Astrocyte (in vitro differentiated cells and primary cell): Measurements from ENCODE around the gene RAB22A. TPM values are rescaled to one million over a fixed set of nuclear protein-coding genes. Genes with fewer than 3 reads are reported as not detected.

Experiments
- DNase-seq: peaks from one replicate; pipeline ENCODE4 v3.0.0-alpha.2; 2010; ENCODE audit warnings: low read depth
- FAIRE-seq: peaks from 2 replicates; lab custom pipeline; 2011; peaks lifted over from hg19 to GRCh38; lab: Jason Lieb, UNC
- H2AFZ ChIP-seq: 2 replicates; pipeline ENCODE4 v1.6.0; 2012; ENCODE audit warnings: low read depth, low read length, inconsistent platforms
- H3K27ac ChIP-seq: 2 replicates; pipeline ENCODE4 v1.5.1; 2011; ENCODE audit warnings: low read depth, low read length, inconsistent platforms
- H3K27me3 ChIP-seq: 2 replicates; pipeline ENCODE4 v1.6.0; 2011; ENCODE audit warnings: low read length, inconsistent platforms; ENCODE audit not compliant: insufficient read depth
- H3K36me3 ChIP-seq: 2 replicates; pipeline ENCODE4 v1.5.1; 2011; ENCODE audit warnings: low read length, inconsistent platforms; ENCODE audit not compliant: insufficient read depth
- H3K4me1 ChIP-seq: 2 replicates; pipeline ENCODE4 v1.5.1; 2011; ENCODE audit warnings: low read length, inconsistent platforms; ENCODE audit not compliant: insufficient read depth
- H3K4me2 ChIP-seq: 2 replicates; pipeline ENCODE4 v1.6.0; 2012; ENCODE audit warnings: low read length, inconsistent platforms
- H3K4me3 ChIP-seq: 2 replicates; pipeline ENCODE4 v1.5.1; 2011; ENCODE audit warnings: low read depth, mild to moderate bottlenecking, low read length, inconsistent platforms; ENCODE audit not compliant: insufficient read depth
- H3K79me2 ChIP-seq: 2 replicates; pipeline ENCODE4 v1.6.0; 2012; ENCODE audit warnings: mild to moderate bottlenecking, low read length, inconsistent platforms; ENCODE audit not compliant: insufficient read depth
- H3K9ac ChIP-seq: 2 replicates; pipeline ENCODE4 v1.6.0; 2012; ENCODE audit warnings: mild to moderate bottlenecking, low read length, inconsistent platforms
- H3K9me3 ChIP-seq: 2 replicates; pipeline ENCODE4 v1.5.1; 2012; ENCODE audit warnings: low read depth, mild to moderate bottlenecking, low read length, inconsistent platforms; ENCODE audit not compliant: insufficient read depth
- H4K20me1 ChIP-seq: 2 replicates; pipeline ENCODE4 v1.6.0; 2012; ENCODE audit warnings: low read length, inconsistent platforms; ENCODE audit not compliant: insufficient read depth
- H3K27ac Mint-ChIP-seq: one replicate; pipeline ENCODE4 v1.8.0; 2021; ENCODE audit warnings: mild to moderate bottlenecking, mixed read lengths; ENCODE audit not compliant: unreplicated experiment
- H3K27me3 Mint-ChIP-seq: one replicate; pipeline ENCODE4 v1.8.0; 2021; ENCODE audit warnings: low read depth, mixed read lengths; ENCODE audit not compliant: unreplicated experiment
- H3K36me3 Mint-ChIP-seq: one replicate; pipeline ENCODE4 v1.8.0; 2021; ENCODE audit warnings: low read depth, mixed read lengths; ENCODE audit not compliant: unreplicated experiment
- H3K4me1 Mint-ChIP-seq: one replicate; pipeline ENCODE4 v1.8.0; 2021; ENCODE audit warnings: low read depth, mixed read lengths; ENCODE audit not compliant: unreplicated experiment
- H3K4me3 Mint-ChIP-seq: one replicate; pipeline ENCODE4 v1.8.0; 2021; ENCODE audit warnings: mild to moderate bottlenecking, moderate library complexity, mixed read lengths; ENCODE audit not compliant: unreplicated experiment
- H3K9me3 Mint-ChIP-seq: one replicate; pipeline ENCODE4 v1.8.0; 2021; ENCODE audit warnings: mild to moderate bottlenecking, mixed read lengths; ENCODE audit not compliant: unreplicated experiment
- CTCF ChIP-seq: IDR thresholded peaks from 2 replicates; pipeline ENCODE4 v1.5.1; 2011; ENCODE audit warnings: low read depth, mild to moderate bottlenecking, inconsistent platforms, low read length, moderate library complexity; ENCODE audit not compliant: insufficient read depth
- EZH2 ChIP-seq: IDR thresholded peaks from 2 replicates; pipeline ENCODE4 v1.6.1; 2012; ENCODE audit warnings: mild to moderate bottlenecking, low read length, inconsistent platforms; ENCODE audit not compliant: insufficient read depth
- total RNA-seq: library from RNA; stranded (reverse); gene quantifications from 2 replicates; pipeline ENCODE4 v1.2.1, GENCODE V29; 2021

Gene RAB22A
- total RNA-seq, 1 donor from 2014 or later = 16.6 TPM

- Mint-ChIP-seq H3K9me3 (no peaks in the 10 kb centered on the region), H3K4me1 (peaks cover 2% of the 10 kb centered on the region), H3K4me3 (no peak overlapping the region), H3K27me3 (no peaks in the 10 kb centered on the region), H3K27ac (no peak overlapping the region), H3K36me3 (peaks cover 10% of the 10 kb centered on the region)
- Histone ChIP-seq H4K20me1 (peaks cover 77% of the 10 kb centered on the region), H3K9me3 (no peaks in the 10 kb centered on the region), H3K4me3 (no peak overlapping the region), H2AFZ (no peak overlapping the region), H3K27me3 (no peaks in the 10 kb centered on the region), H3K79me2 (peaks cover 95% of the 10 kb centered on the region), H3K36me3 (no peaks in the 10 kb centered on the region), H3K4me2 (no peak overlapping the region), H3K9ac (no peak overlapping the region), H3K27ac (no peak overlapping the region), H3K4me1 (no peaks in the 10 kb centered on the region)
- FAIRE-seq (no peak), DNase-seq (no peak)
- TF ChIP-seq EZH2 (no peak), CTCF (no peak)
These were observed 21.2 kb downstream of the RAB22A start for GRCh38 chr20:58330687-58331086.

- Histone ChIP-seq H3K79me2 (peaks cover 92% of the 10 kb centered on the region), H4K20me1 (peaks cover 72% of the 10 kb centered on the region), H3K9ac (no peak overlapping the region), H3K27ac (no peak overlapping the region), H2AFZ (no peak overlapping the region), H3K36me3 (no peaks in the 10 kb centered on the region), H3K4me3 (no peak overlapping the region), H3K27me3 (no peaks in the 10 kb centered on the region), H3K9me3 (no peaks in the 10 kb centered on the region), H3K4me2 (no peak overlapping the region), H3K4me1 (no peaks in the 10 kb centered on the region)
- Mint-ChIP-seq H3K9me3 (no peaks in the 10 kb centered on the region), H3K36me3 (peaks cover 10% of the 10 kb centered on the region), H3K27me3 (no peaks in the 10 kb centered on the region), H3K4me3 (no peak overlapping the region), H3K27ac (no peak overlapping the region), H3K4me1 (peaks cover 2% of the 10 kb centered on the region)
- no peak for TF ChIP-seq CTCF
- TF ChIP-seq EZH2 = no peak
- DNase-seq (no peak), FAIRE-seq (no peak)
These were observed 22.5 kb downstream of the RAB22A start for GRCh38 chr20:58331961-58332551.

GRCh38 chr20:58339741-58340140 is 30.2 kb downstream of the RAB22A start:
- no peak overlapping the region for H3K9ac ChIP-seq
- FAIRE-seq (no peak), DNase-seq (no peak)
- Mint-ChIP-seq H3K4me1 (peaks cover 23% of the 10 kb centered on the region), H3K4me3 (no peak overlapping the region), H3K27ac (no peak overlapping the region), H3K27me3 (no peaks in the 10 kb centered on the region), H3K36me3 (peaks cover 4% of the 10 kb centered on the region), H3K9me3 (no peaks in the 10 kb centered on the region)
- no peaks in the 10 kb centered on the region for H3K36me3 ChIP-seq
- H3K27me3 ChIP-seq = no peaks in the 10 kb centered on the region
- H3K9me3 ChIP-seq = no peaks in the 10 kb centered on the region
- H3K4me3 ChIP-seq = no peak overlapping the region
- no peak overlapping the region for H3K4me2 ChIP-seq
- H4K20me1 ChIP-seq = peaks cover 28% of the 10 kb centered on the region
- no peak overlapping the region for H2AFZ ChIP-seq
- H3K4me1 ChIP-seq = peaks cover 20% of the 10 kb centered on the region
- peaks cover 81% of the 10 kb centered on the region for H3K79me2 ChIP-seq
- TF ChIP-seq CTCF (no peak), EZH2 (no peak)
- no peak overlapping the region for H3K27ac ChIP-seq
